ENCODE data around the gene SETBP1.

The SETBP1 gene

DNA sequence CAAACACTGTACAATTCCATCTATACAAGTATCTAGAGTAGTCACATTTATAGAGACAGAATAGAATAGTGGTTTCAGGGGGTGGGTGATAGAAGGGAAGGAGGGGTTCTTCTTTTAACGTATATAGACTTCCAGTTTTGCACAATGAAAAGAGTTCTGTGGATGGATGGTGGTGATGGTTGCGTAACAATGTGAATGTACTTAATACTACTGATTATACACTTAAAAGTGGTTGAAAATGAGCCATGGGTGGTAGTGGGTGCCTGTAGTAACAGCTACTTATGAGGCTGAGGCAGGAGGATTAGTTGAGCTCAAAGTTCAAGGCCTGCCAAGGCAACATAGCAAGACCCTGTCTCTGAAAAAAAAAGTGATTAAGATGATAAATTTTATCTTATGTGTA is 85.8 kb downstream of the SETBP1 start:
- DNase-seq = no peak

DNA sequence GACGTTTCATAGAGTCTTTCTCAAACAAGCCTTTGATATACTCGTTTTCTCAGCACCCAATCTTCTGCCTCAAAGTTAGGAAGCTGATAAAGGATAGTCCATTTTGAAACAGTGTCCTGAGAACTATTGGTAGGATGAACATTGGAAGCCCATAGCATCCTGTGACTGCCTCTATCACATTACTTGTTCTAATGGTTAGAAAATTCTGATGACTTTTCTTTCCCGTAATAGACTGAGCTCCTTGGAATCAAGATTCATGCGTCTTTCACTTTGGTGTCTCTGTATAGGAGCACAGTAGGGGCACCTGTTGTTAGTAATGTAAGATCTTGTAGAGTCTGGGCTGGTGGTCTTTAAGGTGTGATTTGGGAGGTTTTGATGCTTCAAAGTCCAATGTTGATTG is 87.1 kb downstream of the SETBP1 start:
- no peak for DNase-seq

DNA sequence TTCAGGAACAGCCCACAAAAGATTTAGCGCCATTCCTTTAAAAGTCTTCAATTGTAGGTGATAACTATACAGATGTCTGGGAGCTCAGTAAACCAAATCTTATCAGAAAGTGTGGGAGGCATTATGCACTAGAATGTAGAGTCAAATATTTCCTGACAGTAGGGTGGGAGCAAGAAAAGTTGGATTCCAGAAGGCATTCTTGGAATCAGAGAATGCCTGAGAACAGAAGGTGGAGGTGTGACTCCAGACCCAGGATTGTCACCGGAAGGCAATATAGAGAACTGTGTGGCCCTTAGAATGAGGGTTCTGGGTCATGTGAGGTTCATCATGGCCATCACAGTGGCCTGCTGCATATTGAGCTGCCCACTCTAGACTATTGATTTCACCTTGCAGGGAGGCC is 90.0 kb downstream of the SETBP1 start:
- no peak for DNase-seq

DNA sequence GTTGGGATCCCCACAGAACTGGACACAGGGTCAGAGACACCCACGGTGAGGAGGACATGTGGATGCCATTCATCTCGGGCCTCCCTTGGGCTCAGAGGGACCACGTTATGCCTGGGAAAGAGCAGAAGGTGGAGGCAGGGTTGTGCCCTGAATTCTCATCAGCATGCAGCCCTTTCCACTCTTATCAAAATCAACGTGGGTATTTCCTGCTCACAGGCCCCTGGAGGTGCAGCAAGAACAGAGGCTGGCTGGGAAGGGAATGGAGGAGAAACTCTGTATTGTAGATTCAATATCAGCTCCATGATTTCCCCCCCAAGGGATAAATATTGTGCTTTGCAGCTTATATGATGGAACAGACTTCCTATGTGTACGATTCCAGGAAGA is 90.9 kb downstream of the SETBP1 start:
- no peak for DNase-seq

DNA sequence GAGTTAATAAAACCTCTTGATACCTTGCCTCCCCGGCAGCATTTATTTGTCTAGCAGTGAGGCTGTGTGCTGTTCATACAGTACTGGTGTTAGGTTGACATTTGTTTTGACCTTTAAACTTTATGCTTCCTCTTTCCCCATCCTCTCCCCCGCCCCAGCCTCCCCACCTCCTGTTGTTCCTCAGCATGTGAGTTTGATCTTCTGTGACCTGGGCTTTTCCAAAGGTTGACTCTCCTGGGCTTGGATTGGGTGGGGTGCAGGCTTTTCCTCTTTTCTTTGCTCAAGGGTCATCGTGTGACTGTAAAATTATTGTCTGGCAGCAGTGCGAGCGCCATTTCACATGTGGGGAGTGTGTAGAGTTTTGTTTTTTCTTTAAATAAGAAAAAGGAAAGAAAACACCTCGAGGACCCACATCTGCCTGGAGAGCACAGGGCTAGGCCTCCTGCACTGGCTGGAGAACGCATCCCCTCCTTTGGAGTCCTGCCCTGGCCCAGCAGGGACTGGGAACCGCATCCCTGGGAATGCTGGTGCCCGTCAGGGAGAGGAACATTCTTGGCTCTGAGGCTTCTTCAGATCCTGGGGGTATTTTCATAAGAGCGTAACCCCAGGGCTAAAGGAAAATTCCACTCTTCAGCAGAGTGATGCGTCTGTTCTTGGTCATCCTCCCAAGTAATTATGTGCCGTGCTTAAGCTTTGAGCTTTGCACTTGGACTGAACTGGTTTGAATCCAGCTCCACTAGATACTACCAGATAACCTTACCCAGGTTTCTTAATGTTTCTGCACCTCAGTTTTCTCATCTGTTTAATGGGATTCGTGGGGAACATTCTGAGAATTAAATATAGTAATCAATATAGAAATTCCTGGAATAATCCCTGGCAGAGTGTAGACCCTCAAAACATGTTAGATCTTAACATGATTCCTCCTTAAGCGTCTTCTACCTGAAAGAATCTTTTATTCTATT is 91.5 kb downstream of the SETBP1 start:
- DNase-seq = no peak

DNA sequence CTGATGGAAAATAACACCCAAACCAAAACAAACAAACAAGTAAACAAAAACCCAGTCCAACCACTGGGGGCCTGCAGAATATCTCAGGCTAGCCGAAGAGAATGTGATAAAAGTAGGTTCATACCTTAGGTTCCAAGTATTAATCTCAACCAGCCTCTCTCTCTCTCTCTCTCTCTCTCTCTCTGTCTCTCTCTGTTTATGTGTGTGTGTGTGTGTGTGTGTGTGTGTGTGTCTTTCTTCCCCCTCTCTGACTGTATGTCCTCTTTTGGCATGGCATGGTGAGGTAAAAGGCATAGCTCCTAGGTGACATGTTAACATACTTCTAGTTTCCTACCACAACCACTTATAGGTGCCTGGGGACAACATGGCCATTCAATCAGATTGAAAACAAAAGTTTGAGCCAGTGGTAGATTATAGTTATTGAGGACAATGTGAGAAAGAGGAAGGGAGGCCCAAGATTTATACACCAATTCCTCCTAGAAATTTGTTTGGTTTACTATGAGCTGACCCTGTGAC is 93.0 kb downstream of the SETBP1 start:
- DNase-seq = no peak

DNA sequence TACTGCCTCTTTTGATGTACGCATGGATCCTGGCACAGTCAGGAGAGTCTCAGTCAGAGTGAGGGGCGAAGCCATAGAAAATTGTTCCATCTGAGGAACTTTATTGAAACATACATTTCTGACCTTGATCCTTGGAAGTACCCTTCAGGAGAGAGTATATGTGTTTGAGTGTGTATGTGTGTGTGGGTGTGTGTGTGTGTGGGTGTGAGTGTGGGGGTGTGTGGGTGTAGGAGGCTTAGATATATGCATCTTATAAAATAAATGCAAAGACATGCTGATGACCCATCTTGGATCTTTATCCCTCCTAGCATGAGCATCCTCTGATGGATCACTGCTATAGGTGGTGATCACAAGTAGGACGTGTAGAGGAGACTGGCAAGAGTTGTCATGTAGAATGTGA is 93.5 kb downstream of the SETBP1 start:
- DNase-seq = no peak

DNA sequence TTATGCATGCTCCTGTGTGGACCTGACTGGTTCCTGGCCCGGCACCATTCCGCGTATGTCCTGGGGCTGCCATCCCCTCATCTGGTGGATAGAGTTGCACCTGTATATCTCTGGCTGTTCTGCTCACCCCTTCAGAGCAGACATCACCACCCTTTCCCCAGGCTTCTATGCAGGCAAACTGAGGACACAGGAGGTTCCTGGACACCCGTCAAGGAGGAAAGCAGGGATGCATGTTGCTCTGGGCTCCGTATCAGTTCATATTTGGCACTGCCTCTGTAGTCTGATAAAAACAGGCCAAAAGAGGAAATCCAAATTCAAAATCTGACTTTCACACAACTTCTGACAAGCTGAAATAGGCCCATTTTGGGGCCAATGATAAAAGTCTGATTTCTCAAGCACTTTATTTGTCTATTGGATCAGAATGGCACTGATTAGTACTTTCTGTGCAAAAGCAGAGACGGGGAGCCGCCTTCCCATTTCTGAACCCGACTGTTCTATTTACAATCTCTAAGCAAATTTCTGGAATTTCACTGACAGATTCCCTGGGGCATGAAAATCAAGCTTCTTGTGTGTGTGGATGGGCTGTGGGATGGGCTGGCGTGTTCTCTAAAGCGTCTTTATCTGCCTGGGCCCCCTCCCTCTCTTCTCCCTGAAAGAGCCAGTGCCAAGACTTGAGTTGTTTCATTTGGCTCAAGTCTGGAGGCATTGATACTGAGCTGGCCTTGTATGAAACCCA is 96.9 kb downstream of the SETBP1 start:
- no peak for DNase-seq

DNA sequence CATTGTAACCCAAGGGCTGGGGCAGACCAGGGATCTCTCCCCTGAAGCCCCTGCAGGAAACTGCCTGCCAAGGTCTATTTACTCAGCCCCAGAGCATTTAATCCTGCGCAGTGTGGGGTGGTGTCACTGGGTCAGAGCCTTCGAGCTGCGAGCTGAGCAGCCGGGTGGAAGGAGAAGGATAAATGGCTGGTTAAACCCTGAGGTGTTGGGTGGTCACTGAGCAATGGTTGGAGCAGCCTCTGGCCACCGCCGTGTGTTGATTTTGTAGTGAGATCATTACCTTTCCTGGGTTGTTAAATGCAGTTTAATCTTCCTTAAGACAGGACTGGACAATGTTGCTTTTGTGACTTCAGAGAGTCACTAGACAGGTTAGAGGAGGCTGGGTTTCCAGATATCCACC is 98.1 kb downstream of the SETBP1 start:
- DNase-seq = no peak

DNA sequence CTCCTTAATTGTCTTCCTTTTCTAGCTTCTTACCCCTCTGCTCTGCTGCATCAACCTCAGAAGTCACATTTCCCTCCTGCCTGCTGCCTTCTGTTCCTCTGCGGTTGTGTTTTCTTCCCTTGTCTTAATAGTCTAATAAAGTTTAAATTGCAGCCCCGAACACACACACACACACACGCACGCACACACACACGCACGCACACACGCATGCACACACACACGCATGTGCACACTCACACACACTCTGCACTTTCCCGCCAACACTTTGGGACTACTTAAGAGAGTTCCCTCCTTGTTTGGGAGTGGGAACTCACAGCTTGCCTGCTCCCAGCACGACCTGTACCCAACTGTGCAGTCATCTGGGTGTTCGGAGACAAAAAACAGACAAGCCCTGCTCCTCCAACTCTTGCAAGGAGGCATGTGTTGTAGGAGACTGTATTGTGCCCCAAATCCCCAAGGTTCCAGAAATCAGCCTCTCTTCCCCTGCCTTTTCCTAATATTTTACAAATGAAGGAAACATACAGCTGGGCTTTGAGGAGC is 99.1 kb downstream of the SETBP1 start:
- DNase-seq = no peak

DNA sequence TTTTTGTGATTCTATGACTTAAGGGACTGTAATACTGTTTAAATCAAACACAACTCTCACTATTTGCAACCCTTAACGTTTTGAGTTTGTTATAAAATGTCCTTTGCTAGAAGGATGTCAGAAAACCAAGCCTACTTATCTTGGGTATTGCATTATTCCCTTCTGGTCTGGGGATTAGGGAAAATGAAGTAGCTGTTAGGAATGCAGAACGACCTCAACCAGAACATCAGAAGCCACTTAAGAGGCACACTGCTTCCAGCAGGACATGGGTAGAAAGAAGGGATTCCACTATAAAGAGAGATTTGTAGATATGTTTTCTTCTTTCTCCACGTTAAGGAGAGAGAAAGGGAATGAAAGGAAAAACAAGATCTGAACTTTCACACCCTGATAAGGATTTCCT is 101.2 kb downstream of the SETBP1 start:
- DNase-seq = no peak

DNA sequence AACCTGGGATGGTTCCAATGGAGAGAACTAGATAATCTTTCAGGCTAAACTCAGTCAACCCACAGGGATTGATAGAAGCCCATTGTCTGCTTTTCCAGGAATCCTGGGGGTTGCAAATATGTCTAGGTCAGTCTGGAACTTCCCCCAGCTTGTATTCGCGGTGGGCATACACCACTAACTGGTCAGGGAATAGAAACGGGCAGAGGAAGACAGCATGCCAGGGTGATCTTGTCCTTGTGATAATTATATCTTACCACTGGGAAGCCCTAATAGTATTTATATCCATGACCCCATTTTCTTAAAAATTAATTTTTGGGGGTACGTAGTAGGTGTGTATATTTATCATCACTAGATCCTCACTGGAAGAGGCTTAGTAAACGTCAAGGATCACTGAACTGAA is 101.9 kb downstream of the SETBP1 start:
- DNase-seq = no peak

DNA sequence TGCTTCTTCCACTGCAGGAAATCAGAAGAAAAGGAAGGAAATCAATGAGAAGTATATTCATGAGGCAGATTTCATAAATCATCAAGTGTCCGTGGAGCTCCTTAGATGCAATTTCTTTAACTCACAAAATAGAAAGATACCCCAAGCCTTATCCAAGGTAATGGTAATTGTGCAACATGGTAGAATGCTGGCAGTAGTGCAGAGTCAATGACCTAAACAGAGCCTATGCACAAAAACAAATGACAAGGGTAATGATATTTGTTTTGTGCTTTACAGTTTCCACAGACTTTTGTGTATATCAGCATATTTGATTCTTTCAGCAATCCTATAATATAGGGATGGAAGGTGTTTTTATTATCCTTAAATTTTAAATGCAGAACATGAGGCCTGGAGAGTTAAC is 102.7 kb downstream of the SETBP1 start:
- no peak for DNase-seq

DNA sequence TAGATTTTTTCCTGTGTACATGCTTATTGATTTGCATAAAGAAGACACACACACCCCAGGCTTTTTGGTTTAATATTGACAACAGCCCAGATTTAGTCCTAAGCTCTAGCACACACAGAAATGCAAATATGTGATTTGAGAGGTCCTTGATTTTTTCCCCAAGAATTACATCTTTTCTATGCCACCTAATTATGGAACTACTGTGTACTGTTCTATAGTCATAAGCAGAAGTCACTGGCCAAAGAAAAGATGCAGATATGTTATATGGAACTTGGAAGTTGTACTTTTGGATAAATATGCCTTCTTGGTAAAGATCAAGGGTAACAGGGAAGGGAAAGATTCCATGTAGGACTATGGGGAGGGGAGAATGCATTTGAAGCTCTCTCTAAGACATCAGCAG is 105.6 kb downstream of the SETBP1 start:
- DNase-seq = no peak

DNA sequence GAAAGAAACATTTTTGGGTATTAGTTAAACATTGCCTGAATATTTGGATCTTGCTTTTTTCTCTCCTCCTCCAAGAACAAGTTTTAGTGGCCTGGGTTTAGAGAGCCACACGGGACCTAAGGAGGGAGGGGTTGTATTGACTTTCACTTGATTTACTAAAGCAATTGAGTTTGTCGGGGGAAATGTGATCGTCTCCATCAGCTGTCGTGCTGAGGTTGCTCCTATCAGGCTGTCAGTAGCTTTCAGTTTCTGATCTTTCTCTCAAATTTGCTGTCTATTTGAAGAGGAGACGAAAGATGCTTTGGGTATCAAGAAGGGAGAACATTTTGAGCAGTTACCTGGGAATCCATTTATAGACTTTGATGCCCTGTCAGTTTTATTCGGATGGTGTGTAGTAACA is 106.0 kb downstream of the SETBP1 start:
- no peak for DNase-seq

DNA sequence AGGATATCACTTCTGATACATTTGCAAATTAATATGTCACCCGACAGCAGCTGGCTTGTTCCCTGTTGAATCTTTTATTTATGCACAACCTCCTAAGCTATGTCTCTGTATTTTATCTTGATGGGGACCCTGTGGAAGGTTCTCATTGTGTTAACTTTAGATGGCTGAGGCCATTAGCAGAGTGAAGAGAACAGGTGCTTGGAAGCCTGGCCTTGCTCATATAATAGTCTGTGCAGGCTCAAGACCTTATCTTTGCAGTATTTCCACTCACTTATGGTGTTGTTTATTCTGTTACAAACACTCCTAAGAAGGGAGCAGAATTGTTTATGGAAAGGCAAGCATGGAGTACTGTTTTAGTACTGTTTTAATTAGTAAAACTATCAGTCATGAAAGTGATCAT is 107.6 kb downstream of the SETBP1 start:
- DNase-seq = no peak

DNA sequence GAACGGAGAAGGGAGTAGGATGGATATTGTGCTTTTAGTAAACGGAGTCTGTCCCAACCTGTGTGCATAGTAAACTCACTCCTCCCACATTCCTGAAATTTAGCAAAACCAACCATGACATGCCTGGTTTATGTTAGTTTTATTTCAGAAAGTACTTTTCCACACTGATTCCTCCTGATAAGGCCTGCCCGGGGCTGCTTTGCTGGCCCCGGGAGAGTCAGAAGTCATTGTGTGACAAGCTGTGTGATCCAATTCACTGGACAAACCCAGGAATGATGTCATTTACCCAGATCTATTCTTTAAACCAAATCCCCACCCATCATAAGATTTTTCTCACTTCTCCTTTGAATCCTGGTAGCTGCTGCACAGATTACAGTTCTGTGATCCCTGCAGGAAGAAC is 109.0 kb downstream of the SETBP1 start:
- no peak for DNase-seq

DNA sequence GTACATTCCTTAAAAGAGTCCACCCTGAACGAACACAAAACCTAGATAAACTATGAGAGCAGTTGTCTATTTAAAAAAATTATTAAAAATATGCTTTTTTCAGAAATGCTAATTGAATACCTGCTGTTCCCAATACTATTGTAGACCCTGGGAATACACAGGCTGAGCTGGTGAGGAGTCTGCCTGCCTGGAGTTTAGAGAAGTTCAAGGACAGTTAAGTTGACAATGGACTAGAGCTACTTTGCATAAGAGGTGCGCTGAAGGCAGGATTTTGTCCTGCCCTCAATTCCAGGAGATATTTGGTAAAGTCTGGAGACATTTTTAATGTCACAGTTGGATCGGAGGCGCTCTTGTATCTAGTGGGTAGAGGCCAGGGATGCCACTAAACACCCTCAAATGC is 110.2 kb downstream of the SETBP1 start:
- DNase-seq = no peak

DNA sequence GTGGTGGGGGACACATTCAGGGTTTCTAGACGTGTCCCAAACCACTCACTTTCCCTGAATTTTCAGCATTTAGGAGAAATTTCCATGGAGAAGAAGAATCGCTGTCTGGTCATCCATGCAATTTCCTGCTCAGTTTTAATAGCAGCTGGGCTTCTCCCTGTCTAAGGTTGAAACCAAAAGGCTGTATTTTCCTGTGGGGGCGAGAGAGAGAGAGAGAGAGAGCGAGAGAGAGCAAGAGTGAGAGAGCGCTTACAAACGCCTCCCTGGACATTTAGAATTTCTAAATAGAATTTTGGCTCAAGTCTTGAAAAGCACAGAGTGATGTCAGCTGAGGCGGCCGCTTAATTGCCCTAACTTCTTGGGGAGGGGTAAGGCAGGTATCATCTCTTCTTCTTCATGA is 110.8 kb downstream of the SETBP1 start:
- DNase-seq = no peak

DNA sequence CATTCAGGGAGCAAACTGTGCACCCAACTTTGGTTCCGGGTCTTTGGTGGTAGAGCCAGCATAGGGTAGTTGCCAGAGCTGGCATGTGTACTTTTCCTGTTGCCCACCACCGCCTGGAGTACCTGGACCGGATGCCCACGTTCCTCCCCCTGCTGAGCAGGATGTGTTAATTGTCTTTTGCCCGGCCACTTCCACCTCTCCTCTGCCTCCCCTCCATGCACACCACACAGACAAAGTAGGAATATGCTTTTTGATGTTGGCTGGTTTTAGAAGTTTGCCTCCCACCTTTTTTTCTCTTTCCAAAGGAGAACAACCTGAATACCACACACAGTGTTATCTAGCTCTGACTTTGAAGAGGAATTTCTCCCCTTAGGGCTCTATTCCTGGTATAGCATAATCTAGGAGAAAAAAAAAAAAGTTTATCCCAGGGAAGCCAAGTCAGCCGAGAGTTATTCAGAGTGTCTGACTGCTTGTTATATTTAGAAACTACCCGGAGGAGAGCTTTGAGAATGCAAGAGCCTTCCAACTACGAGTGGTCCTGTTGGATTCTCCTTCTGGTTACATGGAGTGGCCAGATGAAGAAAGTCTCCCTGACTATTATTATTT is 111.9 kb downstream of the SETBP1 start:
- no peak for DNase-seq

DNA sequence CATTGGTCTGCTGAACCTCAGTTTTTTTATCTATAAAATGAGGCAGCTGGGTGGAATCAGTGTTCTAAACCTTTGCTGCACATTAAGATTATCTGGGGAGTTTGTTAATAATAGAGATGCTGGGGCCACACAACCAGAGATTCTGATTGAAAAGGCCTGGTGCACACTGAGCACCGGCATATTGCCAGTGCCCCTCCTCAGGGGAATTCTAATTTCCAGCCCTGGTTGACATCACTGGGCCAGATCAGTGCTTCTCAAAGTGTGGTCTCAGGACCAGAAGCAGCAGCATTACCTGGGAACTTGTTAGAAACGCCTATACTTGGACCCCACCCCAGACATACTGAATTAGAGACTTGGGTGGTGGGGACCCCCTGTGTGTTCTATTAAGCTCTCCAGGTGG is 112.5 kb downstream of the SETBP1 start:
- no peak for DNase-seq

DNA sequence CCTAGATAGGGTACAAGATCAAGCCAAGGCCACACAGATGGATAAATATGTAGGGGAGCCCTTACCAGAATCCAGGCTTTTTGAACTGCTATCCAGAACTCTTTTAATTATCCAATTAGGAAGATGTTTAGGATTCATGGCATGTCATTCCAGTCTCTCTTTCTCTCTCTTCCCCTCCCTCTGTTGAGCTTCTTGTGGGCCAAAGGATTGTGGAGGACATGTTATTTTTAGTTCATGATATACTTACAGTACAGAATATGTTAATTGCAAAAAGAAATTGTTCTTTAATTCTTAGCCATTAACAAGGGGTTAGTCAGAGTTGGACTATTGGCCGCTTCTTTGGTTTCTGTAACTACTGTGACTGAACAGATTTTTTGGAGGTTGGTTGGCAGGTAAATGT is 113.0 kb downstream of the SETBP1 start:
- no peak for DNase-seq

DNA sequence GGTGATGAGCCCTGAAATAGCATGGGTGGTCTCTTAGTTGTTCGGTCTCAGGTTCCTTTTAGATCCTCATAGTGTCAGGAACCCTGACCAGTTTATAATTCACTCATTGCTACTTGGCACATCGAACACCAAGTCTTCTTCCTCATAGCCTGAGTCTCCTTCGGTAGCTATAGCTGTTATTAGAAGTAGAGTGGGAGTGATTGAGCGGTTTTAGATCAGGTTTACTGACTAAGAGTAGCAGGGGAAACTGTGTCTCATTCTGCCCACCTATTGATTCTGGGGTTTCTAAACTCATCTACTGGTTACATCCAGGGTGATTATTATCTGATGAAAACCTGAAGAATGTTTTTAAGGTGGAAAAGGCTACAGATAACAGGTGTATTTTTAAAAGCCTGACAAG is 114.6 kb downstream of the SETBP1 start:
- no peak for DNase-seq

All from right forelimb (tissue), 1 donor.